GM03348 (cell line): ENCODE measurements around the gene GPR180.
A peak's percentile ranks its signal among the peaks of the same experiment; 100 is the strongest.

Source experiments
- DNase-seq: peaks from one replicate; pipeline ENCODE4 v3.0.0; 2012; ENCODE audit warnings: low spot score

GPR180 gene

GRCh38 chr13:94656176-94656575 lies 54.5 kb downstream of the GPR180 start:
- DNase-seq: no peak

GRCh38 chr13:94656766-94657165 lies 55.1 kb downstream of the GPR180 start:
- peak; percentile 78 for DNase-seq

GRCh38 chr13:94657167-94657566 lies 55.5 kb downstream of the GPR180 start:
- DNase-seq: no peak

- no peak for DNase-seq
Observed at GRCh38 chr13:94658926-94659597, 57.4 kb downstream of the GPR180 start.

GRCh38 chr13:94659598-94659946 lies 57.9 kb downstream of the GPR180 start:
- DNase-seq: no peak

GRCh38 chr13:94660695-94661326 lies 59.2 kb downstream of the GPR180 start:
- DNase-seq: peak; percentile 42

- DNase-seq: no peak
Observed at GRCh38 chr13:94661406-94661805, 59.7 kb downstream of the GPR180 start.

GRCh38 chr13:94662274-94662945 lies 60.8 kb downstream of the GPR180 start:
- no peak for DNase-seq

- DNase-seq: no peak
Observed at GRCh38 chr13:94664889-94665288, 63.2 kb downstream of the GPR180 start.

GRCh38 chr13:94666065-94666464 lies 64.4 kb downstream of the GPR180 start:
- no peak for DNase-seq

GRCh38 chr13:94667190-94667589 lies 65.5 kb downstream of the GPR180 start:
- DNase-seq: no peak

- DNase-seq: no peak
Observed at GRCh38 chr13:94672400-94672799, 70.7 kb downstream of the GPR180 start.

- no peak for DNase-seq
Observed at GRCh38 chr13:94673851-94674250, 72.2 kb downstream of the GPR180 start.

GRCh38 chr13:94674609-94675348 lies 73.1 kb downstream of the GPR180 start:
- peak; percentile 52 for DNase-seq

- DNase-seq: no peak
Observed at GRCh38 chr13:94677799-94678198, 76.1 kb downstream of the GPR180 start.

GRCh38 chr13:94678845-94679244 lies 77.2 kb downstream of the GPR180 start:
- no peak for DNase-seq

- no peak for DNase-seq
Observed at GRCh38 chr13:94679614-94680013, 78.0 kb downstream of the GPR180 start.

- no peak for DNase-seq
Observed at GRCh38 chr13:94682229-94682628, 80.6 kb downstream of the GPR180 start.

- DNase-seq: no peak
Observed at GRCh38 chr13:94683409-94683808, 81.8 kb downstream of the GPR180 start.
